ENCODE measurements around the gene P4HA1.

The P4HA1 gene

GRCh38 chr10:73119952-73120351 is 23.3 kb upstream of the P4HA1 start:
- Histone ChIP-seq H4K8ac (ENCODE audit: low read length) (no peak overlapping the region), H2BK120ac (ENCODE audit: low read depth, low read length) (no peak overlapping the region), H3K4me3 (ENCODE audit: insufficient read depth in 1 of 2, low read depth in 1 of 2, low read length in 2 of 2) (no peak overlapping the region), H3K9ac (ENCODE audit: low read length) (no peak overlapping the region), H3K4me2 (ENCODE audit: low read length, poor library complexity, severe bottlenecking) (no peak overlapping the region), H2BK12ac (ENCODE audit: low read length in 2 of 2) (no peak overlapping the region), H3K4me1 (ENCODE audit: control insufficient read depth, insufficient read depth, low read depth, low read length) (peaks cover 4% of the 10 kb centered on the region), H3K36me3 (ENCODE audit: control insufficient read depth in 1 of 2, insufficient read depth in 2 of 2, low read depth in 1 of 2, low read length in 2 of 2) (peaks cover 6 to 36% of the 10 kb centered on the region in 2 experiments), H2BK5ac (ENCODE audit: low read depth, low read length, poor library complexity, severe bottlenecking) (no peak overlapping the region), H3K27me3 (ENCODE audit: control insufficient read depth in 1 of 2, insufficient read depth in 1 of 2, low read length in 2 of 2) (no peaks in the 10 kb centered on the region), H3K4ac (ENCODE audit: low read depth in 1 of 2, low read length in 2 of 2) (no peak overlapping the region), H2AFZ (ENCODE audit: low read depth, low read length) (no peak overlapping the region), H3K14ac (ENCODE audit: low read length in 2 of 2) (no peak overlapping the region), H3K23ac (ENCODE audit: low read length in 2 of 2) (no peak overlapping the region), H2AK5ac (ENCODE audit: low read length, severe bottlenecking) (no peak overlapping the region), H3K79me1 (replicated peaks; ENCODE audit: low read length, poor library complexity, severe bottlenecking) (peaks cover 9% of the 10 kb centered on the region), H3K9me3 (ENCODE audit: control insufficient read depth, low read length) (no peaks in the 10 kb centered on the region), H4K91ac (ENCODE audit: low read length) (no peak overlapping the region), H3K18ac (ENCODE audit: low read depth in 1 of 2, low read length in 2 of 2) (no peak overlapping the region), H3K27ac (ENCODE audit: low read length, poor library complexity, severe bottlenecking) (no peak overlapping the region), H2BK15ac (ENCODE audit: low read depth, poor library complexity, severe bottlenecking) (no peak overlapping the region)
- 100% methylated on average over 4 of the region's 4 CpGs for WGBS
- no peak for DNase-seq

GRCh38 chr10:73119457-73119856 is 22.8 kb upstream of the P4HA1 start:
- Histone ChIP-seq H2AK5ac (ENCODE audit: low read length, severe bottlenecking) (no peak overlapping the region), H3K23ac (ENCODE audit: low read length in 2 of 2) (no peak overlapping the region), H2BK5ac (ENCODE audit: low read depth, low read length, poor library complexity, severe bottlenecking) (no peak overlapping the region), H3K18ac (ENCODE audit: low read depth in 1 of 2, low read length in 2 of 2) (no peak overlapping the region), H3K4me2 (ENCODE audit: low read length, poor library complexity, severe bottlenecking) (no peak overlapping the region), H3K36me3 (ENCODE audit: control insufficient read depth in 1 of 2, insufficient read depth in 2 of 2, low read depth in 1 of 2, low read length in 2 of 2) (peaks cover 5 to 31% of the 10 kb centered on the region in 2 experiments), H3K4me3 (ENCODE audit: insufficient read depth in 1 of 2, low read depth in 1 of 2, low read length in 2 of 2) (no peak overlapping the region), H3K79me1 (replicated peaks; ENCODE audit: low read length, poor library complexity, severe bottlenecking) (peaks cover 9% of the 10 kb centered on the region), H2BK15ac (ENCODE audit: low read depth, poor library complexity, severe bottlenecking) (no peak overlapping the region), H3K4me1 (ENCODE audit: control insufficient read depth, insufficient read depth, low read depth, low read length) (peaks cover 4% of the 10 kb centered on the region), H3K4ac (ENCODE audit: low read depth in 1 of 2, low read length in 2 of 2) (no peak overlapping the region), H3K9ac (ENCODE audit: low read length) (no peak overlapping the region), H4K91ac (ENCODE audit: low read length) (no peak overlapping the region), H4K8ac (ENCODE audit: low read length) (no peak overlapping the region), H3K9me3 (ENCODE audit: control insufficient read depth, low read length) (no peaks in the 10 kb centered on the region), H3K27ac (ENCODE audit: low read length, poor library complexity, severe bottlenecking) (no peak overlapping the region), H3K14ac (ENCODE audit: low read length in 2 of 2) (no peak overlapping the region), H2AFZ (ENCODE audit: low read depth, low read length) (no peak overlapping the region), H2BK12ac (ENCODE audit: low read length in 2 of 2) (no peak overlapping the region), H3K27me3 (ENCODE audit: control insufficient read depth in 1 of 2, insufficient read depth in 1 of 2, low read length in 2 of 2) (no peaks in the 10 kb centered on the region), H2BK120ac (ENCODE audit: low read depth, low read length) (no peak overlapping the region)
- no peak for DNase-seq
- no CpG with 5 or more reads among the region's 1 CpG for WGBS

GRCh38 chr10:73117976-73118743 is 21.5 kb upstream of the P4HA1 start:
- peak overlapping the region; percentile 89 for H2AK5ac ChIP-seq (ENCODE audit: low read length, severe bottlenecking)
- H2AFZ ChIP-seq (ENCODE audit: low read depth, low read length) = no peak overlapping the region
- no peaks in the 10 kb centered on the region for H3K9me3 ChIP-seq (ENCODE audit: control insufficient read depth, low read length)
- no peak overlapping the region for H4K8ac ChIP-seq (ENCODE audit: low read length)
- H3K9ac ChIP-seq (ENCODE audit: low read length) = peak overlapping the region; percentile 64
- peaks cover 4% of the 10 kb centered on the region for H3K4me1 ChIP-seq (ENCODE audit: control insufficient read depth, insufficient read depth, low read depth, low read length)
- no peak overlapping the region for H3K23ac ChIP-seq (ENCODE audit: low read length in 2 of 2)
- no peak overlapping the region for H3K4ac ChIP-seq (ENCODE audit: low read depth in 1 of 2, low read length in 2 of 2)
- H3K18ac ChIP-seq (ENCODE audit: low read depth in 1 of 2, low read length in 2 of 2) = no peak overlapping the region
- no peak overlapping the region for H2BK120ac ChIP-seq (ENCODE audit: low read depth, low read length)
- peak overlapping the region; percentile 29 for H3K4me2 ChIP-seq (ENCODE audit: low read length, poor library complexity, severe bottlenecking)
- H3K4me3 ChIP-seq (ENCODE audit: insufficient read depth in 1 of 2, low read depth in 1 of 2, low read length in 2 of 2) = peak overlapping the region in 1 of 2 experiments; percentile 37
- peaks cover 0 to 21% of the 10 kb centered on the region in 2 experiments for H3K36me3 ChIP-seq (ENCODE audit: control insufficient read depth in 1 of 2, insufficient read depth in 2 of 2, low read depth in 1 of 2, low read length in 2 of 2)
- WGBS = 60% methylated on average over 3 of the region's 5 CpGs
- no peak overlapping the region for H2BK15ac ChIP-seq (ENCODE audit: low read depth, poor library complexity, severe bottlenecking)
- no peak overlapping the region for H3K27ac ChIP-seq (ENCODE audit: low read length, poor library complexity, severe bottlenecking)
- H4K91ac ChIP-seq (ENCODE audit: low read length) = no peak overlapping the region
- no peak overlapping the region for H3K14ac ChIP-seq (ENCODE audit: low read length in 2 of 2)
- H2BK12ac ChIP-seq (ENCODE audit: low read length in 2 of 2) = no peak overlapping the region
- H3K27me3 ChIP-seq (ENCODE audit: control insufficient read depth in 1 of 2, insufficient read depth in 1 of 2, low read length in 2 of 2) = no peaks in the 10 kb centered on the region
- DNase-seq = peak; percentile 67
- H3K79me1 ChIP-seq (replicated peaks; ENCODE audit: low read length, poor library complexity, severe bottlenecking) = peaks cover 5% of the 10 kb centered on the region
- H2BK5ac ChIP-seq (ENCODE audit: low read depth, low read length, poor library complexity, severe bottlenecking) = no peak overlapping the region

GRCh38 chr10:73116017-73116416 is 19.4 kb upstream of the P4HA1 start:
- Histone ChIP-seq H3K18ac (ENCODE audit: low read depth in 1 of 2, low read length in 2 of 2) (no peak overlapping the region), H3K4me3 (ENCODE audit: insufficient read depth in 1 of 2, low read depth in 1 of 2, low read length in 2 of 2) (no peak overlapping the region), H3K36me3 (ENCODE audit: control insufficient read depth in 1 of 2, insufficient read depth in 2 of 2, low read depth in 1 of 2, low read length in 2 of 2) (peaks cover 0 to 8% of the 10 kb centered on the region in 2 experiments), H3K27ac (ENCODE audit: low read length, poor library complexity, severe bottlenecking) (no peak overlapping the region), H2BK12ac (ENCODE audit: low read length in 2 of 2) (no peak overlapping the region), H2AFZ (ENCODE audit: low read depth, low read length) (no peak overlapping the region), H3K9me3 (ENCODE audit: control insufficient read depth, low read length) (no peaks in the 10 kb centered on the region), H3K23ac (ENCODE audit: low read length in 2 of 2) (no peak overlapping the region), H3K27me3 (ENCODE audit: control insufficient read depth in 1 of 2, insufficient read depth in 1 of 2, low read length in 2 of 2) (no peaks in the 10 kb centered on the region), H2BK5ac (ENCODE audit: low read depth, low read length, poor library complexity, severe bottlenecking) (no peak overlapping the region), H4K91ac (ENCODE audit: low read length) (no peak overlapping the region), H3K14ac (ENCODE audit: low read length in 2 of 2) (no peak overlapping the region), H4K8ac (ENCODE audit: low read length) (no peak overlapping the region), H3K9ac (ENCODE audit: low read length) (no peak overlapping the region), H2AK5ac (ENCODE audit: low read length, severe bottlenecking) (no peak overlapping the region), H3K79me1 (replicated peaks; ENCODE audit: low read length, poor library complexity, severe bottlenecking) (peaks cover 5% of the 10 kb centered on the region), H3K4me2 (ENCODE audit: low read length, poor library complexity, severe bottlenecking) (no peak overlapping the region), H2BK15ac (ENCODE audit: low read depth, poor library complexity, severe bottlenecking) (no peak overlapping the region), H2BK120ac (ENCODE audit: low read depth, low read length) (no peak overlapping the region), H3K4me1 (ENCODE audit: control insufficient read depth, insufficient read depth, low read depth, low read length) (peaks cover 3% of the 10 kb centered on the region), H3K4ac (ENCODE audit: low read depth in 1 of 2, low read length in 2 of 2) (no peak overlapping the region)
- no peak for DNase-seq
- WGBS = no CpG with 5 or more reads among the region's 1 CpG
